SW480 (cell line): ENCODE measurements around the gene ADRB2.

Source experiments
- DNase-seq: peaks from one replicate; pipeline ENCODE4 v3.0.0-alpha.2; 2016; ENCODE audit warnings: low spot score

The ADRB2 gene

GRCh38 chr5:148831590-148832565 lies 5.5 kb downstream of the ADRB2 start:
- no peak for DNase-seq

GRCh38 chr5:148833122-148833521 lies 6.7 kb downstream of the ADRB2 start:
- no peak for DNase-seq

- no peak for DNase-seq
Observed at GRCh38 chr5:148833925-148834324, 7.5 kb downstream of the ADRB2 start.

- DNase-seq = no peak
Observed at GRCh38 chr5:148834689-148835088, 8.3 kb downstream of the ADRB2 start.

- DNase-seq = no peak
Observed at GRCh38 chr5:148836272-148837250, 10.2 kb downstream of the ADRB2 start.

- no peak for DNase-seq
Observed at GRCh38 chr5:148837383-148837782, 11.0 kb downstream of the ADRB2 start.

GRCh38 chr5:148838357-148838756 lies 11.9 kb downstream of the ADRB2 start:
- DNase-seq = no peak

GRCh38 chr5:148839960-148840359 lies 13.5 kb downstream of the ADRB2 start:
- DNase-seq = no peak

GRCh38 chr5:148840531-148840930 lies 14.1 kb downstream of the ADRB2 start:
- DNase-seq = no peak

GRCh38 chr5:148841519-148841918 lies 15.1 kb downstream of the ADRB2 start:
- no peak for DNase-seq

- DNase-seq = no peak
Observed at GRCh38 chr5:148842161-148842560, 15.8 kb downstream of the ADRB2 start.

- DNase-seq = no peak
Observed at GRCh38 chr5:148843510-148844318, 17.3 kb downstream of the ADRB2 start.

GRCh38 chr5:148844433-148845280 lies 18.2 kb downstream of the ADRB2 start:
- no peak for DNase-seq

GRCh38 chr5:148846930-148847329 lies 20.5 kb downstream of the ADRB2 start:
- DNase-seq = no peak

- no peak for DNase-seq
Observed at GRCh38 chr5:148847456-148847855, 21.0 kb downstream of the ADRB2 start.

- no peak for DNase-seq
Observed at GRCh38 chr5:148848393-148849031, 22.1 kb downstream of the ADRB2 start.

GRCh38 chr5:148849461-148849860 lies 23.1 kb downstream of the ADRB2 start:
- DNase-seq = no peak

GRCh38 chr5:148850836-148851235 lies 24.4 kb downstream of the ADRB2 start:
- DNase-seq = no peak

- DNase-seq = no peak
Observed at GRCh38 chr5:148853868-148854267, 27.5 kb downstream of the ADRB2 start.
